ENCODE data around the gene IKZF5.
A peak's percentile ranks its signal among the peaks of the same experiment; 100 is the strongest.

Gene IKZF5

DNA sequence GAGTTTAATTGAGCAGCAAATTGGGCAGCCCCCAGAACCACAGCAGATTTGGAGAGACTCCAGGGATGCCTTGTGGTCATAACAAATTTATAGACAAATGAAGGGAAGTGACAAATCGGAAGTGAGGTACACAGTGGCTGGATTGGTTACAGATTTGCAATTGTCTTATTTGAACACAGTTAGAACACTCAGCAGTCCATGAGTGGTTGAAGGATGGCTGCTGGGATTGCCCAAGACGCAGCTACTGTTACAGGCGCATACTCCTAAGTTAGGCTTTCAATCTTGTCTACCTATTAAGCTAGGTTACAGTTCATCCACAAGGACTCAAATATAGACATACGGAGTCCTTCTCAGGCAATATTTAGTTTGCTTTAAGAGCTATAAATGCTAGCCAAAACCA is 7.6 kb upstream of the IKZF5 start:
- no peak for DNase-seq (ENCODE audit: low spot score)

DNA sequence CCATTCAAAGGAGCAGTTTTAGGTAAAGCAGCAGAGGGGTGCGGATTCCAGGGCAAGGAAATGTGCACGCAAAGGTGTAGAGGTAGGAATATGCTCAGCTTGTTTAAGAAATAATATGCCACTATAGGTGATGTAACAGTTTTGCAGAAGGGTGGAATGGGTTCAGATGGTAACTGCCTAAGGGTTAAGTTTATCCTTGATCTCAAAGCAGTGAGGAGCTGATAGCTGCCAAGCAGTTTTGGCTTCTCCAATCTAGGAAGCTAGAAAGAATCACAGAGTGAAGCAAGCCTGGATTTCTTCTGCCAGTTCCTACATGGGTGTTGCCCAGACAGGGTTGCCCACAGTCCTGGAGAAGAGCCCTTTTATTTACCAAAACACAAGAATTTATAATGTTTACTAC is 6.2 kb upstream of the IKZF5 start:
- DNase-seq (ENCODE audit: low spot score) = no peak

DNA sequence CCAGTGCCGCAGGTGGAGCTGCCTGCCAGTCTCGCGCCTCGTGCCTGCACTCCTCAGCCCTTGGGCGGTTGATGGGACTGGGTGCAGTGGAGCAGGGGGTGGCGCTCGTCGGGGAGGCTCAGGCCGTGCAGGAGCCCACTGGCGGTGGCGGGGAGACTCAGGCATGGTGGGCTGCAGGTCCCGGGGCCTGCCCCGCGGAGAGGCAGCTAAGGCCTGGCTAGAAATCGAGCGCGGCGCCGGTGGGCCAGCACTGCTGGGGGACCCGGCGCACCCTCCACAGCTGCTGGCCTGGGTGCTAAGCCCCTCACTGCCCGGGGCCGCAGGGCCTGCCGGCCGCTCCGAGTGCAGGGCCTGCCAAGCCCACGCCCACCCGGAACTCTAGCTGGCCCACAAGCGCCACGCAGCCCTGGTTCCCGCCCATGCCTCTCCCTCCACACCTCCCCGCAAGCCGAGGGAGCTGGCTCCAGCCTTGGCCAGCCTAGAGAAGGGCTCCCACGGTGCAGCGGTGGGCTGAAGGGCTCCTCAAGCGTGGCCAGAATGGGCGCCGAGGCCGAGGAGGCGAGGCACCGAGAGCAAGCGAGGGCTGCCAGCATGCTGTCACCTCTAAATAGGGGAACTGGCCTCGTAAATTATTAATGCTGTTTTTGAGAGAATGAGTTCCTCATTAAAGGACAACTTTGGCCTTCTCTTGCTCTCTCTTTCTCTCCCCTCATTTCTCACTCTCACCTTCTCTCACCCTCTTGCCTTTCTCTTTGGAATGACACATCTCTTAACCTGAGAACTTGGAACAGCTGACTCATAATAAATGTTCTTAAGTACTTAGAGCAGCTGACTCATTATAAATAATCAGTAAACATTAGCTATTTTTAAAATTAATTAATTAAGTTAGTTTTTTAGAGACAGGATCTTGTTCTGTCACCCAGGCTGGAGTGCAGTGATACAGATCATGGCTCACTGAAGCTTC is 5.1 kb upstream of the IKZF5 start:
- no peak for DNase-seq (ENCODE audit: low spot score)

DNA sequence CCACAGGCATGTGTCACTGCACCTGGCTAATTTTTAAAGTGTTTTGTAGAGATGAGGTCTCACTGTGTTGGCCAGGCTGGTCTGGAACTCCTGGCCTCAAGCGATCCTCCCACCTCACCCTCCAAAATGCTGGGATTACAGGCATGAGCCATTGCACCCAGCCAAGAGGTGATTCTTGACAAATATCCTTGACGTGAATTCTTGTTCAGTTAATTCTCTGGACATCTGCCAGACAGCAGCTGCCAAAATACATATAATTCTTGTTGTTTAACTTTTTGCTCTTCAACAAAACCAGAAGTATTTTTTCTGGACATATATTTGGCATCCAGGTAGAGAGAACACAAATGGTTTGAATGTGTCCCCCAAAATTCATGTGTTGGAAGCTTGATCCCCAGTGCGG is 3.4 kb upstream of the IKZF5 start:
- no peak for DNase-seq (ENCODE audit: low spot score)

DNA sequence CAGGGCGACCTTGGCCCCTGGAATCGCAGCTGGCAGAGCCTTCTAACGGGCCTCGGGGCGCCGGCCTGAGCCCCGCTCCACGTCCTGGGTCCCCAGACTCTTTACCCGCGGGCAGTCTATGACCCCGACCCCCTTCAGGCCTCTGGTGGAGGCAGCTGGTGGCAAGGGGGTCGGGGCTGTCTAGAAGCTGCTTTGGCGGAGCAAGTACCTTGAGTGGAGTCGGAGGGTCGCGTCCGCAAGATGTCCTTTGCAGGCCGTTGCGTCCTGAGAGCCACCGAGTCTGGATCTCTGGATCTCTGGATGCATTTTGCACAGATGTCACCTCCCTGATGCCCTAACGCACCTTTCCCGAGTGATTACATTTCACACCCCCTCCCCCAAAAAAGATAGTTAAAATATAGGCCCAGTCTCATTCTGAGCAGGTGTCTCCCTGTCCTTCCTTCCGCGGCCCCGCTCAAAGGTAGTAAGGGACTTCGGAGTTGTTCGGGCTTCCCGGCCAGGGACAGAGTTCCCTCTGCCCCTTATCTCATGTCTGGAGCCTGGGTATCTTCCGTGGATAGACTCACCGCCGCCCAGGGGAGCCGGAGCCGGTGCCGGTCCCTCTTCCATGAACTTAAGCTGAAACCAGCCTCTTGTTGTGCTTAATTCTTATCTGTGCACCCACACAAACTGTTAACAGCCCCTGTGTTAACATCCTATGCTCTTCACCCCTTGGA is 668 bp upstream of the IKZF5 start:
- no peak for DNase-seq (ENCODE audit: low spot score)

DNA sequence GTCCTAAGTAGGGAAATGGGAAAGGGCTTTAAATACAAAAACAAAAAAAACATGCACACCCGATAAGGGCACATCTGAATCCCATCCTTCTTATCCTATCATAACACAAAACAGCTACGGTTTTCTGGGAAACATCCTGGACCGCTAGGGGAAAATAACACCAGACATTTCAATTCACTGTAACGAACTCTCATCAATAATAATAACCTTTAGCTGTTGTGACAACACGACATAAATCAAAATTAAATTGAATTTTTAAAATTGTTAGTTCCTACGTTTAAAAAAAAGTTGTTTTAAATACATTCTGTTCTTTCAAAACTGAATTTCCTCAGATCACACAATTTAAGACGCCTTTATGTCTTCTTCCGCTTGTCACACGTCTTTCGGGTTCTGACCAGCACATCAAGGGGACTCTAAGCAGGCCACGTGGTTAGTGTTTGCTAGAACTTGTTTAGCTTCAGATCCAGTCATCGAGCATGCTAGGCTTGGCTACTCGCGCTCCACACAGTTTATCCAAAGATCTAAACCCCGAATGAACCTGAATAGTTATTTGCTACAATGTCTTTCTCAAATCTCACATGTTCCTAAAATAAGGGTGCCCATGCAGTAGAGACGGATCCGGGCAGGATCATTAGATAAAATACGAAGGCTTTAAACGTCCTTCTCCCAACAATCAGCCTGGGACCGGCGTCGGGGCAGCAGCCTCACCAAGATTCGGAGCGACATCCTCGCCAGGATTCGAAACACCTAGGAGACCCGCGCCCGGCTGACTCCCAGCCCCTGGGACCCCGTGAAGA is 839 bp downstream of the IKZF5 start:
- peak; percentile 65 for DNase-seq (ENCODE audit: low spot score)

- no peak for DNase-seq (ENCODE audit: low spot score)
Observed at GRCh38 chr10:123004298-123004697, 4.3 kb downstream of the IKZF5 start.

DNA sequence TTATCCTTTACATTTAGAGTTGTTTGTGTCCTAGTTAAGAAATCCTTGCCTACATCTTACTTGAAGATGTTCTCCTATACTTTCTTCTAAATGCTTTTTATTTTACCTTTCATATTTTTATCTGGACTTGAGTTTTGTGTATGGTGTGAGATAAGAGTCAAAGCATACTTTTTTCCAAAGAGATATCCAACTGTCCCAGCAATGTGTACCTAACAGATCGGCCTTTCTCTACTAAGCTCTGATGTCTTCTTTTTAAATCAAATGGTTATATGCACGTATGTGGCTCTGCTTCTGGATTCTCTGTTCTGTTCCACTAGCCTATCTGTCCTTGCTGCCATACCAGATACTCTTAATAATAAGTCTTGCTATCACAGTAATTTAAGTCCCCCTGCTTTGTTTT is 7.2 kb downstream of the IKZF5 start:
- DNase-seq (ENCODE audit: low spot score) = no peak

GRCh38 chr10:123000155-123000554 is 8.4 kb downstream of the IKZF5 start:
- no peak for DNase-seq (ENCODE audit: low spot score)

- no peak for DNase-seq (ENCODE audit: low spot score)
Observed at GRCh38 chr10:122999347-122999746, 9.2 kb downstream of the IKZF5 start.

- no peak for DNase-seq (ENCODE audit: low spot score)
Observed at GRCh38 chr10:122998934-122999333, 9.7 kb downstream of the IKZF5 start.

- no peak for DNase-seq (ENCODE audit: low spot score)
Observed at GRCh38 chr10:122998360-122998917, 10.2 kb downstream of the IKZF5 start.

GRCh38 chr10:122997864-122998263 is 10.7 kb downstream of the IKZF5 start:
- DNase-seq (ENCODE audit: low spot score) = no peak

- no peak for DNase-seq (ENCODE audit: low spot score)
Observed at GRCh38 chr10:122995936-122996335, 12.7 kb downstream of the IKZF5 start.

GRCh38 chr10:122993797-122994336 is 14.7 kb downstream of the IKZF5 start:
- DNase-seq (ENCODE audit: low spot score) = no peak

- no peak for DNase-seq (ENCODE audit: low spot score)
Observed at GRCh38 chr10:122992031-122992585, 16.5 kb downstream of the IKZF5 start.

GRCh38 chr10:122990278-122990677 is 18.3 kb downstream of the IKZF5 start:
- no peak for DNase-seq (ENCODE audit: low spot score)

- DNase-seq (ENCODE audit: low spot score) = no peak
Observed at GRCh38 chr10:122988501-122988900, 20.1 kb downstream of the IKZF5 start.

- no peak for DNase-seq (ENCODE audit: low spot score)
Observed at GRCh38 chr10:122986335-122986734, 22.3 kb downstream of the IKZF5 start.

- no peak for DNase-seq (ENCODE audit: low spot score)
Observed at GRCh38 chr10:122984708-122985107, 23.9 kb downstream of the IKZF5 start.

DNA sequence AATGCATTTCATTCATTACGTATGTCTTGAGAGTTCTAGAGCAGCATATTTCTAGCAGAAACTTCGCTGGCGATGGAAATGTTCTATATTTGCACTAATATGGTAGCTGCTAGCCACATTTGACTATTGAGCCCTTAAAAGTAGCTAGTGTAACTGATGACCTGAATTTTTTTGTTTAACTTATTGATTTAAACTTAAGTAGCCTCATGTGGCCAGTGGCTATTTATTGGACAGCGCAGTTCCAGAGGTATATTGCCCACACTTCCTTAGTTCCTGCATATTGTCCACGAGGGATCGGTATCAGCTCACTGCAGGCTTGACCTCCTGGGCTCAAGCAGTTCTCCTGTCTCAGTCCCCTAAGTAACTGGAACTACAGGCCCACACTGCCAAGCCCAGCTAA is 24.7 kb downstream of the IKZF5 start:
- no peak for DNase-seq (ENCODE audit: low spot score)
